ENCODE results near the gene PAF1.

The PAF1 gene

DNA sequence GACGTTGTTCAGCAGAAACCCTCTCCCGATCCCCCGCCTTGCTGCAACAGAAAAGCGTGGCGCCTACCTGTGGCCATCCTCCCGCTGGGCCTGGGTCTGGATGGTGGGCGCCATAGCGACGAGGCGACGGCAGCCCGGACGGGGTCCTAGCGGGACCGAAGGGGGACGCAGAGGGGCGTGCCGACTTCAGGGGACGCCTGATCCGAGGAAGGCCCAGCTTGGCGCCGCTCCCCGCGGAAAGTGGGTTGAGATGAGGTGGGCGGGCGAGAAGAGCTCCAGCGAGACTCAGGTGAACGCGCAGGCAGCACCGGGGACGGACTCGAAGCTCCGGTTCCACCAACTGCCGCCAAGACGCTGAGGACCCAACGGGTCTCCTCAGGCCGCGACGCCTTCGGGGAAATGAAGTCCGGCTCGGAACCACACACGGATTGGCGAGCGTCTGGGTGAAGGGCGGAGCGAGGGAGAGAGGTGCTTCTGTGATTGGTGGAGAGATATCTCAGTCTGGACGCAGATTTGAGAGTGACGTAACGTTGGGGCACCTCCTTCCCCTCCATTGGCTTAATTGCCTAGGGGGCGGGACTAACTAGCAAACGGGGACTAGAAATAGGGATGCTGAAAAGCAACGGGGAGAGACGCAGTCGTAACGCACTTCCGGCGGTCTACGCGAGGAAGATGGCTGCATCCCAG, at the start of gene PAF1, which contains the start of gene MED29:
Gene PAF1, minus strand, starts transcription at position 356 of the 687 bp plus-strand sequence. Its CDS starts 242 bp downstream, at position 114.
Gene MED29, plus strand, starts transcription at position 628 of the 687 bp plus-strand sequence. Its CDS starts 45 bp downstream, at position 673.
- DNase-seq = peak; percentile 99

GRCh38 chr19:39438270-39438934, 47.5 kb upstream of the PAF1 start:
- no peak for DNase-seq

GRCh38 chr19:39436350-39436716, 45.4 kb upstream of the PAF1 start:
- DNase-seq = no peak

DNA sequence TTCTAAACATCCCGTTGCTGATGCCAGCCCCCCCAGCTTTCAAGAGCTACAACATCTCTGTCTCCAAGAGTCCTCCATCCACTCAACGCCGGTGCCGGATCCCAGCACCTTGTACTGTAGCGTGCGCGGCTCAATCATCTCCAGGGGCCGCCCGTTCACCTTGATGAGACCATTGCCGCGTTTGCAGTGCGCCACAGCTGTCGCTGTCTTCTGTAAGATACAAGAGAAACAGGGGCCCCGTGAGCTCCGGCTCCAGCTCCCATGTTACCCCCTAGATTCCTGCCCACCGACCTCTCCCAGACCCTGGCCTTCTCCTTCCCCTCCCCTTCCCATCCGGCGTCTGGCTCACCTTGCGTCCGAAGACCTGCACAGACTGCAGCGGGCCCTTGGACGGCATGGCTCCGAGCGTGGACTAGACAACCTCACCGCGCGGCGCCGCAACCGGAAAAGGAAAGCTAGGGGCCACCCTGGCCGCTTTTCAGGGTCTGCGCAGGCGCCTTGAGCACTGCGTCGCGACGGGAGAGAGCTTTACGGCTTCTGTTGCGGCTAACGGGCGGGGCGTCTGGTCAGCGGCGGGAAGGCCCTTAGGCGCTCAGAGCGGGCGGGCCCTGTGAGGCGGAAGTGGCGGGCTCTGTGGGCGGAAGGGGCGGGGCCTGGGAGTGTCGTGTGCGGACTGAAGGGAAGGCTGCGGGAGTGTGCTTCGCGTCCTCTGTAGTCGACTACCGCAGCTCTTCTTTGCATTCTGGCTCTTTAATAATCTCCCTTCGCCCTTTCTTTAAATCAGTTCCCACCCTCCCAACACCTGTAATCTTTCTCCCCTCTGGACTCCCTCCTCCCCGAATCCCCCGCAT, 44.8 kb upstream of the PAF1 start, which contains the start of gene RPS16:
Gene RPS16, minus strand, starts transcription at position 451 of the 851 bp plus-strand sequence. Its CDS starts 54 bp downstream, at position 397.
- DNase-seq = peak; percentile 99

GRCh38 chr19:39434123-39435076, 43.5 kb upstream of the PAF1 start:
- DNase-seq = no peak

- DNase-seq = no peak
Observed at GRCh38 chr19:39433480-39434079, 42.7 kb upstream of the PAF1 start.

DNA sequence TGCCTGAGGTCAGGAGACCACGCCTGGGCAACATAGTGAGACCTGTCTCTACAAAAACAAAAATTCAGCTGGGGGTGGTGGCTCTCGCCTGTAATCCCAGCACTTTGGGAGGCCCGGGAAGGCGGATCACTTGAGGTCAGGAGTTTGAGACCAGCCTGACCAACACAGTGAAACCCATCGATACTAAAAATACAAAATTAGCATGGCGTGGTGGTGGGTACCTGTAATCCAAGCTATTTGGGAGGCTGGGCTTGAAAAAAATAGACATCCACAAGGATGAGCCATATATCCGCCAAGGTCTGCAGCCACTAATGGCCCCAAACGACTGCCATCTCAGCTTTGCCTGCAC, 41.7 kb upstream of the PAF1 start:
- no peak for DNase-seq

DNA sequence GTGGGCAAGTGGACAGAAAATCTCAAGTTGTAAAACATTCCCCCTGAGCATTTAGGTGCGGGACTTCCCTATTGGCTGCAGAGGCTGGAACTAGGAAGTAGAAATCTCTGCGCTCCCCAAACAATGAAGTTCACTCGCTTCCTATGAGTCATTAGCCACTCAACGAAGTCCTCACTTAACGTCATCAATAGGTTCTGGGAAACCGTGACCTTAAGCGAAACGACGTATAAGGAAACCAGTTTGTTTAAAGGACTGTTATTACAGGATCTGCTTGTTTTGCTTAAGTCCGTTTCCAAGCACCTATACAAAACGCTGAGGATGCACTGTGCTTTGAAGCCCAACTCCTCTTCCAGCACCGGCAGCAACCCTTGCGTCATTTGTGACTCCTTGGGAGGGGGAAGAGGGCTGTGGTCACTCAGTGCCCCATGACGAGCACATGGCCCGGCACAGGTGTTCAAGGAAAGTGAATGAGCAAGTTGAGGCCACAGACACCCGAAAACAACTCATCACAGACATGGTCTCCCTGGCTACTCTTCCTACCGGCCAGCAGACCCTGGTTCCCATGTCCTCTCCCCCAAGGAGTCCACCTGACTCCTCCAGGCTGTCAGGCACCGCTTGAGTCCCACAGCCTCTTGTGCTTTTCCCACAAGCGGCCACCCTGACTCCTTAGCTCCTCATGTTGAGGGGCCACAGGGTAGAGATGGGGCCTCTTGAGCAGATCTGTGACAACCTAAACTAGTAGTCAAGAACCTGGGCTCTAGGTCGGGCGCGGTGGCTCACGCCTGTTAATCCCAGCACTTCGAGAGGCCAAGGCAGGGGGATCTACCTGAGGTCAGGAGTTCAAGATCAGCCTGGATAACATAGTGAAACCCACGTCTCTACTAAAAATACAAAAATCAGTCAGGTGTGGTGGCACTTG, 40.0 kb upstream of the PAF1 start:
- DNase-seq = peak; percentile 89

- DNase-seq = no peak
Observed at GRCh38 chr19:39428283-39429112, 37.6 kb upstream of the PAF1 start.

DNA sequence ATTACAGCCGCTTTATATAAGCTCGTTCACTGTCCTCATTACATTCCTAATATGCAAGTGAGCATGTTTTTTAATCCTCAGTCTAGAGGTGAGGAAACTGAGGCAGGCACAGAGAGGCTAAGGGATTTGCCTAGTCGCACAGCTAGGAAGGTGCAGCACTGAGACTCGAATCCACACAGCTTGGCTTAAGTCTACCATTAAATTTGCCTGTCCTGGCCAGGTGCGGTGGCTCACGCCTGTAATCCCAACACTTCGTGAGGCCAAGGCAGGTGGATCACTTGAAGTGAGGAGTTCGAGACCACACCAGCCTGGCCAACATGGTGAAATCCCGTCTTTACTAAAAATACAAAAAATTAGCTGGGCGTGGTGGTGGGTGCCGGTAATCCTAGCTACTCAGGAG, 36.8 kb upstream of the PAF1 start:
- no peak for DNase-seq

DNA sequence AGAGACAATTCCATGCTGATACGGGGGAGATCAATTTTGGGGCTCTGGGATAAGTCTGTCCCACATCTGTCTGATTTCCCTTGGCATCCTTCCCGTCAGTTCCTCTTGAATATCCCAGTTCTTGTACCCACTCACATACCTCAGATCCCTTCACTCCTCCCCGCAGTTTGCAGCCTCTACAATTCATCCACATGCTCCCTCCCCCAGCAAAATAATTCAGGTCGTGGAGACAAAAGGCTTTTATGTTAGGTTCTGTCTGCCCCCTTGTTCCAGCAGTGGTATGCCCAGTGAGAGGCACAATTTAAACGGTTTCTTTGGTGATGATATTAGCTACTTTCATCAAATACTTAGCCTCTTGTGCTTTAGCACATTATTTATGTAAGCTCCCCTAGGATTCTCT, 35.3 kb upstream of the PAF1 start:
- DNase-seq = no peak

GRCh38 chr19:39425744-39426143, 34.8 kb upstream of the PAF1 start:
- no peak for DNase-seq

DNA sequence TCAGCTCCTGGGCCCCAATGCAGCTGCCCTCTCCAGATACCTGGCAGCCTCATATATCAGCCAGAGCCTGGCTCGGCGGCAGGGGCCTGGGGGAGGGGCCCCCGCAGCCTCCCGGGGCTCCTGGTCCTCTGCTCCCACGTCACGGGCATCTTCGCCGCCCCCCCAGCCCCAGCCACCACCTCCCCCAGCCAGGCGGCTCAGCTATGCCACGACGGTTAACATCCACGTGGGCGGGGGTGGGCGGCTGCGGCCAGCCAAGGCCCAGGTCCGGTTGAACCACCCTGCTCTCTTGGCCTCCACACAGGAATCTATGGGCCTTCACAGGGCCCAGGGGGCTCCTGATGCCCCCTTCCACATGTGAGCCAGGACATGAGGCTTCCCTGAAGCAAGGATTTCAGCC, 34.0 kb upstream of the PAF1 start:
- no peak for DNase-seq

DNA sequence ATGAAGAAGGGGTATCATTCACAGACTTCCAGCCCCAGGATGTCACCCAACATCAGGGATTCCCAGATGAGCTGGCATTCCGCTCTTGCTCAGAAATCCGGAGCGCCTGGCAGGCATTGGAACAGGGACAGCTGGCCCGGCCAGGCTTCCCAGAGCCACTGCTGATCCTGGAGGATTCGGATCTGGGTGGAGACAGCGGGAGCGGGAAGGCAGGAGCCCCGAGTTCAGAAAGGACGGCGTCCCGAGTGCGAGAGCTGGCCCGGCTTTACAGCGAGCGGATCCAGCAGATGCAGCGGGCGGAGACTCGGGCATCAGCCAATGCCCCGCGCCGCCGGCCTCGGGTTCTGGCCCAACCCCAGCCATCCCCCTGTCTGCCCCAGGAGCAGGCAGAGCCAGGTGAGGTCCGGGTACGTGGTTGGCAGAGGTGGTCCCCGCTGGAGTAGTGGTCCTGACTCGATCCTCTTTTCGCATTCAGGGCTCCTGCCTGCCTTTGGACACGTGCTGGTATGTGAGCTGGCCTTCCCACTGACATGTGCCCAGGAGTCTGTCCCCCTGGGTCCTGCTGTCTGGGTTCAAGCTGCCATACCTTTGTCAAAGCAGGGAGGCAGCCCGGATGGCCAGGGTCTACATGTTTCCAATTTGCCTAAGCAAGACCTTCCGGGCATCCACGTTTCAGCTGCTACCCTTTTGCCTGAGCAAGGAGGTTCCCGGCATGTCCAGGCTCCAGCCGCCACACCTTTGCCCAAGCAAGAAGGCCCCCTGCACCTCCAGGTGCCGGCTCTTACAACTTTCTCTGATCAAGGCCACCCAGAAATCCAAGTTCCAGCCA, 32.6 kb upstream of the PAF1 start:
- DNase-seq = no peak

DNA sequence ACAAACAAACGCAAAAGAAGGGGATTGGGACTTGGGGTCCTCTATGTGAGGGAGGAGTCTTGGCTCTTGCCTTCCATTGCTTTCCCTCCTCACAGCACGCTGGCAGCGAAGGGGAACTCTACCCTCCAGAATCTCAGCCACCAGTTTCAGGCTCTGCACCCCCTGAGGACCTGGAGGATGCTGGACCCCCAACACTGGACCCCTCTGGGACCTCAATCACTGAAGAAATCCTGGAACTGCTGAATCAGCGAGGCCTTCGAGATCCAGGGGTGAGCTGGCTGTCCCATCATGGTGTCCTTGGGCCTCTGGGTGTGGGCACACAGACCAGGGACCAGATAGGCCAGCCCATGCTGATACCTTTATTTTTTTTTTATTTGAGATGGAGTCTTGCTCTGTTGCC, 31.1 kb upstream of the PAF1 start:
- no peak for DNase-seq

GRCh38 chr19:39420769-39421168, 29.9 kb upstream of the PAF1 start:
- DNase-seq = no peak

- no peak for DNase-seq
Observed at GRCh38 chr19:39419003-39419402, 28.1 kb upstream of the PAF1 start.

- DNase-seq = no peak
Observed at GRCh38 chr19:39417463-39418181, 26.7 kb upstream of the PAF1 start.

All from activated CD4-positive, alpha-beta T cell treated with anti-CD3 and anti-CD28 coated beads, Interleukin-2, Interleukin-6, amounts not matched to agents 100 ng/mL and 50 ng/mL, durations not matched to agents 16 hours and 8 hours (primary cell).